ENCODE results near the gene PPP1R16B.

Gene PPP1R16B

GRCh38 chr20:38871560-38871953 is 66.1 kb downstream of the PPP1R16B start:
- no peak for DNase-seq (ENCODE audit: low spot score)
- TF ChIP-seq, protein P1, sequence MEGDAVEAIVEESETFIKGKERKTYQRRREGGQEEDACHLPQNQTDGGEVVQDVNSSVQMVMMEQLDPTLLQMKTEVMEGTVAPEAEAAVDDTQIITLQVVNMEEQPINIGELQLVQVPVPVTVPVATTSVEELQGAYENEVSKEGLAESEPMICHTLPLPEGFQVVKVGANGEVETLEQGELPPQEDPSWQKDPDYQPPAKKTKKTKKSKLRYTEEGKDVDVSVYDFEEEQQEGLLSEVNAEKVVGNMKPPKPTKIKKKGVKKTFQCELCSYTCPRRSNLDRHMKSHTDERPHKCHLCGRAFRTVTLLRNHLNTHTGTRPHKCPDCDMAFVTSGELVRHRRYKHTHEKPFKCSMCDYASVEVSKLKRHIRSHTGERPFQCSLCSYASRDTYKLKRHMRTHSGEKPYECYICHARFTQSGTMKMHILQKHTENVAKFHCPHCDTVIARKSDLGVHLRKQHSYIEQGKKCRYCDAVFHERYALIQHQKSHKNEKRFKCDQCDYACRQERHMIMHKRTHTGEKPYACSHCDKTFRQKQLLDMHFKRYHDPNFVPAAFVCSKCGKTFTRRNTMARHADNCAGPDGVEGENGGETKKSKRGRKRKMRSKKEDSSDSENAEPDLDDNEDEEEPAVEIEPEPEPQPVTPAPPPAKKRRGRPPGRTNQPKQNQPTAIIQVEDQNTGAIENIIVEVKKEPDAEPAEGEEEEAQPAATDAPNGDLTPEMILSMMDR (IDR thresholded peaks at IDR 0.05; ENCODE audit: extremely low read depth, insufficient read depth, missing control alignments) = no peak
- in situ Hi-C loops (cut with MboI; ENCODE audit: low pct_unique_long_range_greater_than_20kb, low sequenced_read_pairs, unreplicated experiment) = no loop called here

GRCh38 chr20:38872036-38872435 is 66.5 kb downstream of the PPP1R16B start:
- in situ Hi-C loops (cut with MboI; ENCODE audit: low pct_unique_long_range_greater_than_20kb, low sequenced_read_pairs, unreplicated experiment) = no loop called here
- DNase-seq (ENCODE audit: low spot score) = no peak
- TF ChIP-seq, protein P1 (IDR thresholded peaks at IDR 0.05; ENCODE audit: extremely low read depth, insufficient read depth, missing control alignments) = no peak

GRCh38 chr20:38872491-38873049 is 67.1 kb downstream of the PPP1R16B start:
- TF ChIP-seq, protein P1 (IDR thresholded peaks at IDR 0.05; ENCODE audit: extremely low read depth, insufficient read depth, missing control alignments) = no peak
- in situ Hi-C loops (cut with MboI; ENCODE audit: low pct_unique_long_range_greater_than_20kb, low sequenced_read_pairs, unreplicated experiment) = no loop called here
- DNase-seq (ENCODE audit: low spot score) = no peak

DNA sequence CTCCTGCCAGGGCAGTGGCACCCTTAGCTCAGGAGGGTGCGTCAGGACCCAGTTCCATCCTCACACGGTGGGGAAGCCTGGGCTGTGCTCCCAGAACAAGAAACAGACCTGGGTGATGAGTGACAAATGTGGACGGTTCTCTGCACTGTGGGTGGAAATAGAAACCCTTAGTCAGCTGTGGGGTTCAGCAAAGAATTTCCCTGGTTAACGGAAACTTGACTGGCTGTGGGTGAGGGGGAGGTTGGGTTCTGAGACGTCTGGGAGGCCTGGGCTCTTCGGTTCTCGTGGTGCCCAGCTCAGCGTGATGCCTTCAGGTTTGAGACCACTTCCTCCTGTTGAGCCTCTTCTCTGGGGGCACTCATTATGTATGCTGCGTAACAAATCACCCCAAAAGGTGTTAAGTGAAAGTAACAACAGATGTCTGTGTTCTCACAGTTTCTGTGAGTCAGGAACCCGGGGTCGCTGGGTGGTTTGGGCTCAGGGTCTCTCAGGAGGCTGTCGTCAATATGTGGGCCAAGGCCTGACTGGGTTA is 67.6 kb downstream of the PPP1R16B start:
- TF ChIP-seq, protein P1 (IDR thresholded peaks at IDR 0.05; ENCODE audit: extremely low read depth, insufficient read depth, missing control alignments) = no peak
- peak; percentile 78 for DNase-seq (ENCODE audit: low spot score)
- in situ Hi-C loops (cut with MboI; ENCODE audit: low pct_unique_long_range_greater_than_20kb, low sequenced_read_pairs, unreplicated experiment) = no loop called here

- in situ Hi-C loops (cut with MboI; ENCODE audit: low pct_unique_long_range_greater_than_20kb, low sequenced_read_pairs, unreplicated experiment) = no loop called here
- TF ChIP-seq, protein P1 (IDR thresholded peaks at IDR 0.05; ENCODE audit: extremely low read depth, insufficient read depth, missing control alignments) = no peak
- DNase-seq (ENCODE audit: low spot score) = no peak
These were observed 69.1 kb downstream of the PPP1R16B start for GRCh38 chr20:38874460-38875174.

DNA sequence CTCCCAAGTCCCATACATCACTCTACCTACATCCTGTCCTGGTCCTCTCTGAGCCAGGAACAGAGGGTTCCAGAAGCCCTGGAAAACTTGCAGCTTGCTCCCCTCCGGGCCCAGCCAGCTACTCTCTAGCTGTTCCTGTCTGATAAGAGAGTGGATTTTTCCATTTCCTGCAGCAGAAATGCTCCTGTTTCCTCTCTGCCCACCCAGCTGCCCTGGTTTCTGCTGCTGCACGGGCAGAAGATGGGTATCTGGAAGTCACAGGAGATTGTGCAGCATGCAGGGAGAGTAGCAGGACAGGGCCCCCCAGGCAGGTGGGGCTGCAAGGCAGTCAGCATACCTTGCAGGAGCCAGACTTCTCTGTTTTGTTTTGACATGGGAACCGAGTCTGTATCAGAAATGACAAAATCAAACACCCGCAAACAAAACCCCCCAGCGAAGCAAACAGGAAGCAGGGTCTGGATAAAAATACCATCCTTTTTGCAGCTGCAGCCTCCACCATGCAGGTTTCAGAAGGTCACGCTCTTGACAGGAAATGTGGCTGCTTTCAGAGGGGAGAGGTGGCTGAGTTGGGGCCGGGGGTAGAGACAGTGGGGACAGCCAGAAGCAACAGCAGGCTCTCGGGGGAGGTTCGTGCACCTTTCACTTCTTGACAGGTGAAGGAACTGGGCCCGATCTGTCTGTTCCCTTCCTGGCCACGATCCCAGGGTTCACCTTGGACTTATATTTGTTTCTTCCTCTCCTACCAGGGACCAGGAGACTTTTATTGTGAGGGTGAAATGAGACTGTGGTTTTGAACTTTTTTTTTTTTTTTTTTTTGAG is 69.9 kb downstream of the PPP1R16B start:
- in situ Hi-C loops (cut with MboI; ENCODE audit: low pct_unique_long_range_greater_than_20kb, low sequenced_read_pairs, unreplicated experiment) = no loop called here
- DNase-seq (ENCODE audit: low spot score) = peak; percentile 82
- TF ChIP-seq, protein P1 (IDR thresholded peaks at IDR 0.05; ENCODE audit: extremely low read depth, insufficient read depth, missing control alignments) = no peak
